K562 (cell line): ENCODE results near the gene CST9L. TPM values are rescaled to one million over a fixed set of nuclear protein-coding genes. Genes with fewer than 3 reads are reported as not detected.

Experiments used
- BDP1 ChIP-seq: IDR thresholded peaks from 3 replicates; pipeline ENCODE4 v1.6.1; 2011; ENCODE audit not compliant: insufficient read length, insufficient read depth
- CREB3L1 ChIP-seq: fragments of 450-650 bp; IDR thresholded peaks from 2 replicates; pipeline ENCODE4 v1.6.1; 2014; ENCODE audit warnings: low read depth, mild to moderate bottlenecking, moderate library complexity, borderline replicate concordance
- DDX20 ChIP-seq: fragments of 450-650 bp; IDR thresholded peaks from 2 replicates; pipeline ENCODE4 v1.6.1; 2016; ENCODE audit warnings: missing genetic modification characterization, low read depth, mild to moderate bottlenecking, missing compliant biosample characterization, moderate library complexity
- FOXA1 ChIP-seq: fragments of 450-650 bp; IDR thresholded peaks from 2 replicates; pipeline ENCODE4 v1.6.1; 2016; ENCODE audit warnings: mild to moderate bottlenecking, borderline replicate concordance
- FOXJ2 ChIP-seq: fragments of 200-800 bp; sonication (Bioruptor generic); IDR thresholded peaks from 2 replicates; pipeline ENCODE4 v1.6.1; 2016; ENCODE audit warnings: missing genetic modification characterization, missing compliant biosample characterization
- MAFF ChIP-seq: IDR thresholded peaks from 2 replicates; pipeline ENCODE4 v1.6.1; 2012; ENCODE audit warnings: low read length, improper control_type of control experiment
- polyA plus RNA-seq, 8 experiments: library from polyadenylated mRNA; depleted of rRNA in 4 of 8; stranded (reverse) in 5 of 8; unstranded in 3 of 8; fragments of >200 nt; fragmentation: Nextera tagmentation in 2 of 8; fragmentation: Illumina TruSeq in 1 of 8; extraction: Ambion mirVana in 2 of 8; extraction: Trizol in 1 of 8; gene quantifications; 2 replicates each; pipeline versions ENCODE4 v1.2.1 to v1.2.3, GENCODE V29; 2011 to 2014; ENCODE audit warnings: inconsistent platforms in 1 of 8, missing spikeins in 1 of 8
- total RNA-seq, 7 experiments: library from RNA; depleted of rRNA in 6 of 7; stranded (reverse); fragments of >200 nt in 6 of 7; fragmentation: Illumina TruSeq in 2 of 7; extraction: Trizol in 2 of 7; gene quantifications; 2 replicates each; pipeline versions ENCODE4 v1.2.1 to v1.2.3, GENCODE V29; 2011 to 2021; ENCODE audit warnings: low replicate concordance in 1 of 7
- TF ChIP-seq, protein P1 (sequence below), 2 experiments: IDR thresholded peaks; 2 replicates each; pipeline ENCODE4 v1.6.1; 2012; ENCODE audit warnings: improper control_type of control experiment in 2 of 2, low read depth in 2 of 2, low read length in 2 of 2, borderline replicate concordance in 1 of 2
- TF ChIP-seq, protein P2 (sequence below): sonication (generic); formaldehyde crosslinking; IDR thresholded peaks from 2 replicates; pipeline ENCODE4 v1.8.0; 2023; ENCODE audit warnings: mild to moderate bottlenecking, missing genetic modification reagents
- TF ChIP-seq, protein P3 (sequence below): sonication (generic); formaldehyde crosslinking; IDR thresholded peaks from 2 replicates; pipeline ENCODE4 v1.8.1; 2022; ENCODE audit warnings: missing genetic modification reagents
- TF ChIP-seq, protein P4 (sequence below): sonication (generic); formaldehyde crosslinking; IDR thresholded peaks from 2 replicates; pipeline ENCODE4 v1.8.0; 2022; ENCODE audit warnings: missing genetic modification reagents, mild to moderate bottlenecking, borderline replicate concordance

The CST9L gene
- total and polyA plus RNA-seq, 9 of the 15 experiments (the other 6 are each of a cell fraction or from before 2014, with no cell fraction given): not detected

- TF ChIP-seq MAFF (no peak), BDP1 (no peak), DDX20 (tag) (no peak), CREB3L1 (no peak), FOXJ2 (no peak), FOXA1 (no peak)
- TF ChIP-seq, protein P1, sequence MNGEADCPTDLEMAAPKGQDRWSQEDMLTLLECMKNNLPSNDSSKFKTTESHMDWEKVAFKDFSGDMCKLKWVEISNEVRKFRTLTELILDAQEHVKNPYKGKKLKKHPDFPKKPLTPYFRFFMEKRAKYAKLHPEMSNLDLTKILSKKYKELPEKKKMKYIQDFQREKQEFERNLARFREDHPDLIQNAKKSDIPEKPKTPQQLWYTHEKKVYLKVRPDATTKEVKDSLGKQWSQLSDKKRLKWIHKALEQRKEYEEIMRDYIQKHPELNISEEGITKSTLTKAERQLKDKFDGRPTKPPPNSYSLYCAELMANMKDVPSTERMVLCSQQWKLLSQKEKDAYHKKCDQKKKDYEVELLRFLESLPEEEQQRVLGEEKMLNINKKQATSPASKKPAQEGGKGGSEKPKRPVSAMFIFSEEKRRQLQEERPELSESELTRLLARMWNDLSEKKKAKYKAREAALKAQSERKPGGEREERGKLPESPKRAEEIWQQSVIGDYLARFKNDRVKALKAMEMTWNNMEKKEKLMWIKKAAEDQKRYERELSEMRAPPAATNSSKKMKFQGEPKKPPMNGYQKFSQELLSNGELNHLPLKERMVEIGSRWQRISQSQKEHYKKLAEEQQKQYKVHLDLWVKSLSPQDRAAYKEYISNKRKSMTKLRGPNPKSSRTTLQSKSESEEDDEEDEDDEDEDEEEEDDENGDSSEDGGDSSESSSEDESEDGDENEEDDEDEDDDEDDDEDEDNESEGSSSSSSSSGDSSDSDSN (IDR thresholded peaks at IDR 0.05; ENCODE audit: borderline replicate concordance in 1 of 2, low read depth in 2 of 2, low read length in 2 of 2): no peak
- TF ChIP-seq, protein P2, sequence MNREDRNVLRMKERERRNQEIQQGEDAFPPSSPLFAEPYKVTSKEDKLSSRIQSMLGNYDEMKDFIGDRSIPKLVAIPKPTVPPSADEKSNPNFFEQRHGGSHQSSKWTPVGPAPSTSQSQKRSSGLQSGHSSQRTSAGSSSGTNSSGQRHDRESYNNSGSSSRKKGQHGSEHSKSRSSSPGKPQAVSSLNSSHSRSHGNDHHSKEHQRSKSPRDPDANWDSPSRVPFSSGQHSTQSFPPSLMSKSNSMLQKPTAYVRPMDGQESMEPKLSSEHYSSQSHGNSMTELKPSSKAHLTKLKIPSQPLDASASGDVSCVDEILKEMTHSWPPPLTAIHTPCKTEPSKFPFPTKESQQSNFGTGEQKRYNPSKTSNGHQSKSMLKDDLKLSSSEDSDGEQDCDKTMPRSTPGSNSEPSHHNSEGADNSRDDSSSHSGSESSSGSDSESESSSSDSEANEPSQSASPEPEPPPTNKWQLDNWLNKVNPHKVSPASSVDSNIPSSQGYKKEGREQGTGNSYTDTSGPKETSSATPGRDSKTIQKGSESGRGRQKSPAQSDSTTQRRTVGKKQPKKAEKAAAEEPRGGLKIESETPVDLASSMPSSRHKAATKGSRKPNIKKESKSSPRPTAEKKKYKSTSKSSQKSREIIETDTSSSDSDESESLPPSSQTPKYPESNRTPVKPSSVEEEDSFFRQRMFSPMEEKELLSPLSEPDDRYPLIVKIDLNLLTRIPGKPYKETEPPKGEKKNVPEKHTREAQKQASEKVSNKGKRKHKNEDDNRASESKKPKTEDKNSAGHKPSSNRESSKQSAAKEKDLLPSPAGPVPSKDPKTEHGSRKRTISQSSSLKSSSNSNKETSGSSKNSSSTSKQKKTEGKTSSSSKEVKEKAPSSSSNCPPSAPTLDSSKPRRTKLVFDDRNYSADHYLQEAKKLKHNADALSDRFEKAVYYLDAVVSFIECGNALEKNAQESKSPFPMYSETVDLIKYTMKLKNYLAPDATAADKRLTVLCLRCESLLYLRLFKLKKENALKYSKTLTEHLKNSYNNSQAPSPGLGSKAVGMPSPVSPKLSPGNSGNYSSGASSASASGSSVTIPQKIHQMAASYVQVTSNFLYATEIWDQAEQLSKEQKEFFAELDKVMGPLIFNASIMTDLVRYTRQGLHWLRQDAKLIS (CRISPR knock-in tag): no peak
- TF ChIP-seq, protein P3, sequence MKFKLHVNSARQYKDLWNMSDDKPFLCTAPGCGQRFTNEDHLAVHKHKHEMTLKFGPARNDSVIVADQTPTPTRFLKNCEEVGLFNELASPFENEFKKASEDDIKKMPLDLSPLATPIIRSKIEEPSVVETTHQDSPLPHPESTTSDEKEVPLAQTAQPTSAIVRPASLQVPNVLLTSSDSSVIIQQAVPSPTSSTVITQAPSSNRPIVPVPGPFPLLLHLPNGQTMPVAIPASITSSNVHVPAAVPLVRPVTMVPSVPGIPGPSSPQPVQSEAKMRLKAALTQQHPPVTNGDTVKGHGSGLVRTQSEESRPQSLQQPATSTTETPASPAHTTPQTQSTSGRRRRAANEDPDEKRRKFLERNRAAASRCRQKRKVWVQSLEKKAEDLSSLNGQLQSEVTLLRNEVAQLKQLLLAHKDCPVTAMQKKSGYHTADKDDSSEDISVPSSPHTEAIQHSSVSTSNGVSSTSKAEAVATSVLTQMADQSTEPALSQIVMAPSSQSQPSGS (CRISPR knock-in tag): no peak
- TF ChIP-seq, protein P4, sequence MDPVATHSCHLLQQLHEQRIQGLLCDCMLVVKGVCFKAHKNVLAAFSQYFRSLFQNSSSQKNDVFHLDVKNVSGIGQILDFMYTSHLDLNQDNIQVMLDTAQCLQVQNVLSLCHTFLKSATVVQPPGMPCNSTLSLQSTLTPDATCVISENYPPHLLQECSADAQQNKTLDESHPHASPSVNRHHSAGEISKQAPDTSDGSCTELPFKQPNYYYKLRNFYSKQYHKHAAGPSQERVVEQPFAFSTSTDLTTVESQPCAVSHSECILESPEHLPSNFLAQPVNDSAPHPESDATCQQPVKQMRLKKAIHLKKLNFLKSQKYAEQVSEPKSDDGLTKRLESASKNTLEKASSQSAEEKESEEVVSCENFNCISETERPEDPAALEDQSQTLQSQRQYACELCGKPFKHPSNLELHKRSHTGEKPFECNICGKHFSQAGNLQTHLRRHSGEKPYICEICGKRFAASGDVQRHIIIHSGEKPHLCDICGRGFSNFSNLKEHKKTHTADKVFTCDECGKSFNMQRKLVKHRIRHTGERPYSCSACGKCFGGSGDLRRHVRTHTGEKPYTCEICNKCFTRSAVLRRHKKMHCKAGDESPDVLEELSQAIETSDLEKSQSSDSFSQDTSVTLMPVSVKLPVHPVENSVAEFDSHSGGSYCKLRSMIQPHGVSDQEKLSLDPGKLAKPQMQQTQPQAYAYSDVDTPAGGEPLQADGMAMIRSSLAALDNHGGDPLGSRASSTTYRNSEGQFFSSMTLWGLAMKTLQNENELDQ (CRISPR knock-in tag): no peak
Measured at GRCh38 chr20:23519556-23519955, 48.7 kb downstream of the CST9L start (continued).
